D721Med (cell line): Measurements from ENCODE around the gene SDF4.
"Not testable (repeated sequence)": the region's sequence is repeated elsewhere in the genome, so short reads cannot be mapped to it uniquely, and the experiment has no call there.

ENCODE experiments used
- DNase-seq: peaks from one replicate; pipeline ENCODE4 v3.0.0; 2011; ENCODE audit warnings: low spot score; ENCODE audit not compliant: insufficient read length
- FAIRE-seq: peaks from 2 replicates; lab custom pipeline; 2011; peaks lifted over from hg19 to GRCh38; lab: Jason Lieb, UNC
- TF ChIP-seq, protein P1 (sequence below): IDR thresholded peaks from 2 replicates; pipeline ENCODE4 v1.5.1; 2012; ENCODE audit warnings: mild to moderate bottlenecking, control low read depth; ENCODE audit not compliant: insufficient read depth; ENCODE audit errors: missing control alignments

The SDF4 gene

DNA sequence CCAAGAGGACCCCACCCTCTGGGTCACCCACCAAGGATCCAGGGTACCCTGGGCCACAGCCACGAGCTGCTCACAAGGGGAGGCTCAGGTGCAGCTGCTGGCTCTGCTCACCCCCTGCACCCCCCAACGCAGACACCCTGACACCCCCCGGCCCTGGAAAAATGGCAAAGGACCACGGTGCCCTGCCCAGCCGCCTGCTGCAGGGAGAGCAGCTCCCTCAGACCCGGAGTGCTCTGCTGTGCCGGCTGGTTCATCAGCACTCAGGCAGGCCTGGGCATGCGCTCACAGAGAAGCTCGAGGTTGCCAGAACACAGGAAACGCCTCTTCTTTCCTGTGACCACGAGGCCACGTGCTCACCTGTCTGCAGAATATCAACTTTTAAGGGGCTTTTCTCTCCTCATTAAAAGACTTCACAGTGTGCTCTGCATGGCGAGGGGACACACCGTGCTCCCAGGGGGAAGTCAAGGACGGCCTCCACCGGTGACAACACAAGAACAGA, 19.0 kb upstream of the SDF4 start:
- TF ChIP-seq, protein P1, sequence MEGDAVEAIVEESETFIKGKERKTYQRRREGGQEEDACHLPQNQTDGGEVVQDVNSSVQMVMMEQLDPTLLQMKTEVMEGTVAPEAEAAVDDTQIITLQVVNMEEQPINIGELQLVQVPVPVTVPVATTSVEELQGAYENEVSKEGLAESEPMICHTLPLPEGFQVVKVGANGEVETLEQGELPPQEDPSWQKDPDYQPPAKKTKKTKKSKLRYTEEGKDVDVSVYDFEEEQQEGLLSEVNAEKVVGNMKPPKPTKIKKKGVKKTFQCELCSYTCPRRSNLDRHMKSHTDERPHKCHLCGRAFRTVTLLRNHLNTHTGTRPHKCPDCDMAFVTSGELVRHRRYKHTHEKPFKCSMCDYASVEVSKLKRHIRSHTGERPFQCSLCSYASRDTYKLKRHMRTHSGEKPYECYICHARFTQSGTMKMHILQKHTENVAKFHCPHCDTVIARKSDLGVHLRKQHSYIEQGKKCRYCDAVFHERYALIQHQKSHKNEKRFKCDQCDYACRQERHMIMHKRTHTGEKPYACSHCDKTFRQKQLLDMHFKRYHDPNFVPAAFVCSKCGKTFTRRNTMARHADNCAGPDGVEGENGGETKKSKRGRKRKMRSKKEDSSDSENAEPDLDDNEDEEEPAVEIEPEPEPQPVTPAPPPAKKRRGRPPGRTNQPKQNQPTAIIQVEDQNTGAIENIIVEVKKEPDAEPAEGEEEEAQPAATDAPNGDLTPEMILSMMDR, result no peak
- DNase-seq (no peak), FAIRE-seq (no peak)

DNA sequence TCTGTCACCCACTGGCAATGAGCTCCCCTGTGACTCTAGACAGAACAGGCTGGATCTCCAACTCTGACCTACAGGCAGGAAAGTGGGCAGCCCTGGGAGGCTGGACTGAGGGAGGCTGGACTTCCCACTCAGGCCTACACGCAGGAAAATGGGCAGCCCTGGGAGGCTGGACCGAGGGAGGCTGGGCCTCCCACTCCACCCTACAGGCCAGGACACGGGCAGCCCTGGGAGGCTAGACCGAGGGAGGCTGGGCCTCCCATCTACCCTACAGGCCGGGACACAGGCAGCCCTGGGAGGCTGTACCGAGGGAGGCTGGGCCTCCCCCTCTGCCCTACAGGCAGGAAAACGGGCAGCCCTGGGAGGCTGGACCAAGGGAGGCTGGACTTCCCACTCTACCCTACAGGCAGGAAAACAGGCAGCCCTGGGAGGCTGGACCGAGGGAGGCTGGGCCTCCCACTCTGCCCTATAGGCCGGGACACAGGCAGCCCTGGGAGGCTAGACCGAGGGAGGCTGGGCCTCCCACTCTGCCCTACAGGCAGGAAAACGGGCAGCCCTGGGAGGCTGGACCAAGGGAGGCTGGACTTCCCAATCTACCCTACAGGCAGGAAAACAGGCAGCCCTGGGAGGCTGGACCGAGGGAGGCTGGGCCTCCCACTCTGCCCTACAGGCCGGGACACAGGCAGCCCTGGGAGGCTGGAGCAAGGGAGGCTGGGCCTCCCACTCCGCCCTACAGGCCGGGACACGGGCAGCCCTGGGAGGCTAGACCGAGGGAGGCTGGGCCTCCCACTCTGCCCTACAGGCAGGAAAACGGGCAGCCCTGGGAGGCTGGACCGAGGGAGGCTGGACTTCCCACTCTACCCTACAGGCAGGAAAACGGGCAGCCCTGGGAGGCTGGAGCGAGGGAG, 16.5 kb upstream of the SDF4 start:
- FAIRE-seq, DNase-seq: not testable (repeated sequence)

DNA sequence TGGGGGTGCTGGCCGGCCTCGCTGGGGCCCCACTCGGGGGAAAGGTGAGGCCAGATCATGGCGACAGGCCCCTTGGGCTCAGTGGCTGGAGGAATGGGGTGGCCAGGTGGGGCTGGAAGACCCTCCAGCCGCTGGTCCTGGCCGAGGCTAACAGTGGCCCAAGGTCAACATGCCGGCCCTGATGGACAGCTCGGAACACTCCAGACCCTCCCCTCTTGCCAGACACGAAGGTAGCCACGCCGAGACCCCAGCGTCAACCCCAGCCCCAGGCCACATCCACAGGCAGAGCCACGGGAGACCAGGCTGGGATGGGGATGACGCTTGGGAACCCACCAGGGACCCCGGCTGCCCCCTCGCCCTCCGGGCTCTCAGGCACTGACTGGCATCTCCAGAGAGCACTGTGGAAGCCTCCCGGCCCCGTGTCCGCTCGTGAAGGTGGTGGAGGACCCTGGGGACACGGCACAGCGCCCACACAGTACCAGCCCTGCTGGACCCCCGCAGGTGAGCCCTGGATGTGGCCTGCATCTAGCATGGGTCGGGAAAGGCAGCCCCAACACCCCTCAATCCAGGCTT, 15.6 kb upstream of the SDF4 start:
- FAIRE-seq, result no peak
- TF ChIP-seq, protein P1, result no peak

DNA sequence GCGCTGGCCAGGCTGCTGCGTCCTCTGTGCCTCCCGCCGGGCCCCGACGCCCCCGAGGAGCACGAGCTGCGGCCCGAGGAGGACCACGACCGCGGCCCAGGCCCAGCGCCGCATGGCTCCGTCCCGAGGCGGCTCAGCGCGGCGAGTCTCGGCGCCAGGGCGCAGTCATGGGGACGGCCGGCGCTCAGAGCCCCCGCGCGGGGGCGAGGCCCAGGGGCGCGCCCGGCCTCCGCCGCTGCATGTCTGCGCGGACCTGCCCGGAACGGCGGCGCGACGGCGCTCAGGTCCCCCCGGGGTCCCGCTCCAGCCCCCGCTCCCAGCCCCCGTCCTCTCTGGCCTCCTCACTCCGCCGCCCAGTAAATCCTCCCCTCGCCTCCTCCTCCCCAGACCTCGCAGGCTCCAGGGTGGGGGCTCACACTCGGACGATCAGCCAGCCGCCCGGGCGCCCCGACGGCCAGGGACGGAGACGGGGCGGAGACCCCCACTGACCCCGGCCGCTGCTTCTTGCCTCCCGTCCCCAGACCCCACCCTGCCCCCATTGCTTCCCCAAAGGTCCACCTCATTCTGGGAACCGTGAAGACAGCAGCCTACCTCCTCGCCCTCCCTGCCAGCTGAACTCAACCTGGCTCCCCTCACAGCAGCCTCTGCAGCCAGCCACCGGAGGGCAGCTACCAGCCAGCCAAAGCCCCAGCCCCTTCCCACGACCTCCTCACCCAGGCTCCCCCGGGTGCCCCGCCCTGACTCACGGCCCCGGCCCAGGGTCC, 15.0 kb upstream of the SDF4 start, which contains the start of gene C1QTNF12:
C1QTNF12 (minus strand) TSS at position 146 of the 764 bp plus-strand sequence; CDS start at position 114, 32 bp downstream.
- DNase-seq, result no peak
- TF ChIP-seq, protein P1, result no peak
- FAIRE-seq, result no peak

More for the DNA sequence above, 15.6 kb upstream of the SDF4 start:
- DNase-seq, result no peak

DNA sequence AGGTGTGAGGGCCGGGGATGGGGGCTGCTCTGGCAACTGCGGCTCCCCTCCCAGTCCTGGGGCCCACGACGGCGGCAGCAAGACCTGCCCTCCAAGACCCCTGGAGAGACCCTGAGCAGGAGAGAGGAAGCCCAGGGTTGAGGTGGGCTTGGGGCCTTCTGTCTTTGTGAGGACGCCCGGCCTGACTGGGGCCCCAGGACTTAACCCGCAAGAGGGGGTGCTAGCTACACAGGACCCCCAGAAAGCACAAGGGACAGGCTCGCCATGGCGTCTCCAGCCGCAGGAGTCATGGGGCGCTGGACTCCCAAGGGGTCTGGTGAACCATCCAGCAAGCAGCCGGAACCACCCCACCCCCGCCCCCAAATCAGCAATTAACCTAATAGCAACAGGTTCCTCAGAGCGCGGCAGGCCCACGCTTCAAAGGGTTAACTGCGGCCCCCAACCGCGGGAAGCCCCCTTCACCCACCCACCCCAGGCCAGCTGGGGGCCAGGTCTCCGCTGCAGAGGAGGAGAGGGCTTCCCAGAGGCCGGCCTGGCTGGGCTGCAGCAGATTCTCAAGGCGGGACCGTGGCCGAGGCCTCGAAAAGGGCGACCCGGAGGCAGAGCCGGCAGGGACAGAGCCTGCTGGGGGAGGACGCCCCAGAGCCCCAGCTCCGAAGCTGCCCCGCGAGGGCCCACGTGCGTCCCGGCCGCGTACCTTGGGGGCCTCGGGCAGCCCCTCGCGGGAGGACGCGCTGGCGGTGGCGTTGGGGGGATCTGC, 14.2 kb upstream of the SDF4 start:
- DNase-seq (no peak), FAIRE-seq (no peak)
- TF ChIP-seq, protein P1, result no peak

DNA sequence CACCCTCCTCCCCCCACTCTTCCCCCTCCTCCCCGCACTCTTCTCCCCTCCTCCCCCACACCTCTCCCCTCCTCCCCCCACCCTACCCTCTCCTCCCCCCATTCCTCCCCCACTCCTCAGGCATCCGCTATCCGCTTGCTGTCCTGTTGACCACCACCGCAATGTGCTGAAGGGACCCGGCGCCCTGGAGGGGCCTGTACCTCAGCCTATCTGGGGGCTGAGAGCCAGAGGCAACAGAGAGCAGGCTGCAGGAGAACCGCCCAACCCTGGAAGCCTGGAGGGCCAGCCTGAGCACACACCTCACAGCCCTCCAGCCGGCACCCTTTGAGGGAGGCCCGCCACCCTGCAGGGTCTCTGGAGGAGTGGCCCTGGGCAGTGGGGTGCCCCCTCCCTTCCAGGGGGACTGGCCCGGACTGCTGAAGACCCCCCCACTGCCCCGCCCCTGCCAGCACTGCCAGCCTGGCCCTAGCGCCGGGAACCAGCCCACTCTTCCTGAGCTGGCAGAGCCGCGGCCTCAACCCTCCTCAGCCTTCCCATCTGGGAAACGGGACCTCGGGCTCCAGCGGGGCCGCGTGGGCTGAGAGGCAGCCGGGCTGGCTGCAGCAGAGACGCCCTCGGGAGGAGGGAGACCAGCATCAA, 13.5 kb upstream of the SDF4 start:
- TF ChIP-seq, protein P1, result no peak
- FAIRE-seq, result no peak
- DNase-seq, result no peak
